CD1c-positive myeloid dendritic cell (primary cell): Measurements from ENCODE around the gene EMX2.

Experiments used
- DNase-seq: peaks from one replicate; pipeline ENCODE4 v3.0.0-alpha.2; 2016; ENCODE audit errors: extremely low spot score

The EMX2 gene

DNA sequence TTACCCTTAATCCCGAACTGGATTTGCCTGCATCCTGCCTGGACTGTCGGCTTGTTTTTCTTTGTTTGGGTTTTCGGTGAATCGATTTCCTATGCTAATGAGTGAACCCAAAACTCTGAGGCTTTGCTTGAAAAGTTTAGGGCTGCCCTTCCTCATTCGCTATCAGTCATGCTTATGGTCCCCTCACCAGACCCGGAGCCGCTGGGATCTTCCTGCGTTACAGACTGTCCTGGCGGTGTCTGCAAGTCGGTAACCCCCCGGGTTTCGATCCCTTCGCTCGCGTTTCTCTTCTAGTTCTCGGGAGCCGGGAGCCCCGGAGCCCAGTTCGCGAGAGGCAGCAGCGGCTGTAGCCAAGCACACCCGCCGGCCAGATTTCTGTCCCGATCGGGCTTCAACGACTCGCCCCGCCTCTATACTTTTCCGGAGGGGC lies 2.2 kb downstream of the EMX2 start:
- DNase-seq: no peak

DNA sequence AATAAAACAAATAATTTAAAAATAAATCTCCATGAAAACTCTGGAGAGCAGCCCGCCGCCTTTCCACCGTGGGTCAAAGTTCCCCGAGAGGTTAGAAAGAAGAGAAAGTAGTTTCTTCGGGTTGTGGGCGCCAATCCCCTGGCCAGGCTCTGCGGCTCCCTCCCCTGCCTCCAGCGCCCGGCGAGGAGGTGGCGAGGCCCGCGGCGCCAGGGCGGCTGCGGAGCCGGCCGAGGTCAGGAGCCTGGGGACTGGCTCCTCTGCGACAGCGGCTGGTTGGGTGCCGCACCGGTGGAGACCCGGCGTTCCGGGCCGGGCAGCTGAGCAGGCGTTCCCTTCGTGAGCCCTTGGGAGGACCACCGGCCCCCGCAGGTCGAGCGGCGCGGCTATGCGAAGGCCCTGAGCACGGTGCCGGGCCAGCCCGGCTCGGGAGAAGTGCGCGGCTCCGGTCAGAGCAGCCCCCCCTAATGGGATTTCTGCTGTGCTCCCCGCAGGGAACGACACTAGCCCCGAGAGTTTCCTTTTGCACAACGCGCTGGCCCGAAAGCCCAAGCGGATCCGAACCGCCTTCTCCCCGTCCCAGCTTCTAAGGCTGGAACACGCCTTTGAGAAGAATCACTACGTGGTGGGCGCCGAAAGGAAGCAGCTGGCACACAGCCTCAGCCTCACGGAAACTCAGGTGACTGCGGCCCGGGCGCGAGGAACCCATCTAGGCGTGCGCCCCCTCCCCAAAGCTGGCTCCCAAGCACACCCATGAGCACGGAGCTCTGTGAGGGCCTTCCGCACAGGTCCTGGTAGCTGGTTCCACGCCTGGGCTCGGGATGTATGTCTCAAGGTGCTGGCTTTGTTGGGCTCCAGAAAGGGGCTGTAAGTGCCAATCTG lies 2.8 kb downstream of the EMX2 start:
- DNase-seq: no peak

DNA sequence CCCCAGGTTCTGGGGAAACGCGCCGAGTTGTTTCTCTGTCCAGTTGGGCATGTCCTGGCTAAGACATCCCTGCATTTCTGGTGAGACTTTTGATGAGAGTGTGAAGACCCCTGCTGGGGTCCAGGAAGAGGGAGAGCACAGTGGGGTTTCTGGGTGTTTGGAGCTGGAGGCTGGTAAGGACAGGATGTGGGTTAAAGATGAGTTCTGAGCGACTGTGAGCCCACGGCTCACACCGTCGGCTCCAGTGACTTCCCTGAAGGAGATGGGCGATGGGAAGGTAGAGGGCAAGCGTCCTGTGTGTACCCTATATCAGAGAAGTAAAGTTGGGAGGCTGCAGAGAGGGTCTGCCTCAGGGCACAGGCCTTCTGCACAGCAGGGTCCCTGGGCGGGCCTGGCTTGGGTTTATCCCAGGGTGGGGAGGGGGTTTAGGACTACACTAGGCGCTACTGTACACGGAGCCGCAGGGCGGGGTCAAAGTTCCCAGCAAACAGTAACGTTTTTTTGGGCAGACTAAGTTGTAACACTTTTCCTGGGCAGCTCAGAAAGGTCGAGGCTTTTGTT lies 3.6 kb downstream of the EMX2 start:
- no peak for DNase-seq

DNA sequence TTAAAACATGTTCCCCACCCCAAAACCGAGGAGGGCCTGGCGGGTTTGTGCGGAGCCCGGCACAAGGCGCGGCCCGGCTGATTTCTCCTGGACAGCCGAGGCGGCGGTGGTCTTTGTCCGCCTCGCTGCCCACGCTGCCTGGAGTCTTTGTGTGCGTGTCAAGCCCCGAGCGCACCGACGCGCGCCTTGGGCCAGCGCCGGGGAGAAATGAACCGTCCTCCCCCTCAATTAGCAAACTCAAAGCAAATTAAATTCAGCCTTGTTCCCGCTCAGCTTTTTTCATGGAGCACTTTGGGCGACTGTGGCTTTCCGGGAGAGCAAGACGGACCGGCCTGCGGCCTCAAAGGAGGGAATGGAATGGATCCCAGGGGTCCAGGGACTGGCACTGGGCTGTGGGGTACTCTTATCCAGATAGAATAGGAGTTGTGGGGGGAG lies 4.1 kb downstream of the EMX2 start:
- DNase-seq: no peak

DNA sequence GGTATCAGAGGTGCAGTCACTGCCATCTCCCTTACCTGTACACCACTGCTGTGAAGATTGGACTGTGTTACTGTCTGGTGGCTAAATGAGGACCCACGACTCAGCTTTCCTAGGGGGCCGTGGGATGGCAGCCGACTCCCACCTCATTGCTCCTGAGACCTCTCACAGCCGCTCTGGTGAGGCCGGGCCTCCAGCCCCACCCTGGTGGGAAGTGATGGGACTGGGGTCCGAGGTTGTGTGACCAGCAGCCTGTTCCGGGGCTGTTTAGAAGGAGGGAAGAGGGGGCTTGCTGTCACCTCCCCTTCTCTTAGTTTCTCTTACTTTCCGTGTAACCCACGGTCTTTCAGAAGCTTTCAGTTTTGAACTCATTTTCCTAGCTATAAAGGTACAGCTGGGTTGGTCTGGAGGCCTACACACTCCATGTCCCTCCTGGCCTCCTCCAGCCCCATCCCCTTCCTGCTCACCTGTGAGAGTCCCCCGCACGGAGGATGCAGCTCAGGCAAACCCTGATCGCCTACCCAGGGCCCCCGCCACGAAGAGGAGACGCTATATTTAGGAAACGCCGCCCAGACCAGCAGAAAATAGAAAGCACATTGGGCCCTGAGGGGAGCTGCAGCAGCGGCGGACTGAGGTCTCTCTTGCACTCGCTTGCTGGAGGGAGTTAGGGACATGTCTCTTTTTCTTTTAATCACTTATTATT lies 4.6 kb downstream of the EMX2 start:
- no peak for DNase-seq

DNA sequence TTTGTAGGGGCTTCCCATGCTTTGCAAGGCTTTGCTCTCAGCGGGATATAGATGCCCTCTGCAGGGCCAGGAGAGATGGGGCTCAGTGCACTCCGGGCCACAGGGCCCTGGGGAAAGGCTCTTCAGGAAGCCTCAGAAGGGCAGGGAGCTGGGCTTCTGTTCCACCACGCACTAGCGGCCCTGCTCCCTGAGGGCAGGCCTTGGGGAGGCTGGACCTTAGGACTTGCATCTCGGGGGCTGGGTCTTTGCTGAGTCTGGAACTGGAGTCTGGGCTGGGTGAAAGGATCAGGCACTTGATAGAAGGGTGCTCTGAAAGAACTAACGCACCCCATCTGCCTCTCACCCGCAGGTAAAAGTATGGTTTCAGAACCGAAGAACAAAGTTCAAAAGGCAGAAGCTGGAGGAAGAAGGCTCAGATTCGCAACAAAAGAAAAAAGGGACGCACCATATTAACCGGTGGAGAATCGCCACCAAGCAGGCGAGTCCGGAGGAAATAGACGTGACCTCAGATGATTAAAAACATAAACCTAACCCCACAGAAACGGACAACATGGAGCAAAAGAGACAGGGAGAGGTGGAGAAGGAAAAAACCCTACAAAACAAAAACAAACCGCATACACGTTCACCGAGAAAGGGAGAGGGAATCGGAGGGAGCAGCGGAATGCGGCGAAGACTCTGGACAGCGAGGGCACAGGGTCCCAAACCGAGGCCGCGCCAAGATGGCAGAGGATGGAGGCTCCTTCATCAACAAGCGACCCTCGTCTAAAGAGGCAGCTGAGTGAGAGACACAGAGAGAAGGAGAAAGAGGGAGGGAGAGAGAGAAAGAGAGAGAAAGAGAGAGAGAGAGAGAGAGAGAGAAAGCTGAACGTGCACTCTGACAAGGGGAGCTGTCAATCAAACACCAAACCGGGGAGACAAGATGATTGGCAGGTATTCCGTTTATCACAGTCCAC lies 5.4 kb downstream of the EMX2 start:
- no peak for DNase-seq

DNA sequence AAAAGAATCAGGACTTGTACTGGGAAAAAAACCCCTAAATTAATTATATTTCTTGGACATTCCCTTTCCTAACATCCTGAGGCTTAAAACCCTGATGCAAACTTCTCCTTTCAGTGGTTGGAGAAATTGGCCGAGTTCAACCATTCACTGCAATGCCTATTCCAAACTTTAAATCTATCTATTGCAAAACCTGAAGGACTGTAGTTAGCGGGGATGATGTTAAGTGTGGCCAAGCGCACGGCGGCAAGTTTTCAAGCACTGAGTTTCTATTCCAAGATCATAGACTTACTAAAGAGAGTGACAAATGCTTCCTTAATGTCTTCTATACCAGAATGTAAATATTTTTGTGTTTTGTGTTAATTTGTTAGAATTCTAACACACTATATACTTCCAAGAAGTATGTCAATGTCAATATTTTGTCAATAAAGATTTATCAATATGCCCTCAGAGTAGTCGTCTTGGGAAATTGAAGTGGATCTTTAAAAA lies 6.6 kb downstream of the EMX2 start:
- no peak for DNase-seq

DNA sequence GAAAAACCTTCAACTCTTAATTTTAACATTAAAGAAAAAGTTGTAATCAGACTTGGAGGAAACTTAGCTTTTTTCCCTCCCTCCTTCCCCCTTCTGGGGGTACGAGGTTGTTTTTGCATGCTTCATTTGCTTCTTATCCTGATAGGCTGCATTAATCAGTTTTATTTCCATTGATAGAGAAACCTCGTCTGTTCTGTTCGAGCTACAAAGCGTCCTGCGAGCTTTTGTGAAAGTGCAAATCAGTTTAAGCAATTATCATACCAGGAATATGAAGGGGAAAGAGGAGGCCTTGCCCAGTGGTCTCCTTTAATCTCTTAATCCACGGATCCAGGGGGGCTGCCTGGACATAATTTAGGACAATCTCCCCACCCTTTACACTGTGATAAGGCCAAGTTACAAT lies 7.5 kb downstream of the EMX2 start:
- DNase-seq: no peak

DNA sequence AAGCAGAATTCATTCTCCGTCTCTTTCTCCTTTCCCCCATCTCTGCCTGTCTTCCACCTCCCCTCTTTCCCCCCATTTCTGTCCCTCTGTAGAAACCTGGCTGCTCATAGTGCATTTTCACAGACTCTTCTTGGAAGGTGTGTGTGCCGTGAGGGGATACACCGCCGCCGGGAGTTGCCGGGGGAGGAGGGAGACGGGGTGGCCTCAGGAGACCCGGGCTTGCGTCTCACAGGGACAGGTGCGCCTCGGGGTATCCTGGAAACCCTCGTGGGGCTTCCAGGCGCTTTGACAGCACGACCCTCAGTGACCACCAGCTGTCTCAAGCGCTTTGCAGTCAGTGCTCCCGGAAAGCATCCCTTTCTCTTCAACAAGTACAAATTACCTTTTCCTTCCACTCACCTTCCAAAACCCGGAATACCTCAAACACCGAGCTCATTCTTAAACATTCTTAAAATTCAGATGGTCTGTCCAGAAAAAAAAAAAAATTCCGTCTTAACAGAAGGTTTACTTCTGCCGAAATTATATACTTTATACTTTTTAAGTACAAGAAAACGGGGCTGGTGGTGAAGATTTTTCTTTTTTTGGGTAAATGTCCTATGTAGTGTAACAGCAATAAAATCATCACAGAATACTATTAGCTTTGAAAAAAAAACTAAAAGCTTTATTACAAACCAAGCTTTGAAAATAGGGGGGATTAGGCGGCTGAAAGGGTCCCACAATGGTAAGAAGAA lies 8.2 kb downstream of the EMX2 start:
- no peak for DNase-seq

DNA sequence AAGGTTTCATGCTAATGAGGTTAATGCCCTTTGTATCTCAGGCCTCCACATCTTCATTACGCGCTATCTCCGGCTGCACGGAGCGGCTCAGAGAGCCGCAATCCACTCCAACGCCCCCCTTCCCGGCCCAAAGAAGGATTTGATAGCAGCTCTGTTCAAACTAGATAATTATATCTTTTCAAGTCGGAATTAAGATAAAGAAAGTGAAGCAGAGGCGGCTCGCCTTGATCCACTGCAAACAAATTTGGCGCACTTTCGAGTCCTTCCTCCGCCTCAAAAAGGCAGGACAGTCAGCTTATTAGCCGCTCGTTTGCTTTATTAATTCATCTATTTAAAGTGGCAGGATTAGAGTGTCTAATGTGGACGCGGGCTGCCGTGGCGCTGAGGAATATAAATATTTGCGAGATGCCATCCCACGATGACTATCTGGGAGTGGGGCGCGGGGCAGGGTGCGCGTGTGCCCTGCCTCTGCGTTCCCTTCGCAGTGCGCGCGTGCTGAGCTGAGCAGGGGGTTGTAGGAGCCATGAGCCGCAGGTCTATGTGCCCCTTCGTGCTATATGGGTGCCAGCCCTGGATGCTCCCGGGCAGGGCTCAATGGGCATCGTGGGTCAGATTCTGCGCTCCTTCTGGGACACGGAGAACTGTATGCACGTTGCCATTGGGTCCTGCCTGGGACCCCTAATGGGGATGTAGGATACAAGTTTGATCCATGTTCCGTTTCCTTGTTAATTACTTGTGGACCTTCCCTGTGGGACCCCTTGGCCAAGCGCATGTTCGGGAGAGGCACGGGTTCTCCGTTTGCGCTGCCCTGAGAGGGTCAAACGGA lies 9.0 kb downstream of the EMX2 start:
- DNase-seq: no peak

DNA sequence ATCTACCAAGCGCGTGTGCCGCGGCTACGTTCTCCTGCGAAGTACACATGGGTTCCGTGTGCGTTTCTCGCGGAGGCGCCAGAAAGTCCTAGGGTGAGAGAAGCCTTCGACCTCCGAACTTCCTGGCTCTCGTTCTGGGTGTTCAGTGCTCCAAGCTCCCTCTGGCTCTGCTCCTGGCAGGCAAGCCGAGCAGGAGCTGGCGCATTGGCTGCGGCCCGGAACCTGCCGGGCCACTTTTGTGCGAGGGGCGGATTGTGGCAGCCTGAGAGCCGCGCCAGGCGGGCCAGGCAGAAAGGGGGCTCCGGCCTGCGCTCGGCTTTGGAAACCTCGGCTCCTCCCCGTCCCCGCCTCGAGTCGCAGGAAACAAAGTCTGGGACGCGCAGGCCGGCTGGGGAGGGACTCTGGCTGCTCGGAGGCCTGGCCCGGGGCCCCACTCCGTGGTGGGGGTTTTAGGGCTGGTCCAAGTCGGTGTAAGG lies 9.6 kb downstream of the EMX2 start:
- no peak for DNase-seq

DNA sequence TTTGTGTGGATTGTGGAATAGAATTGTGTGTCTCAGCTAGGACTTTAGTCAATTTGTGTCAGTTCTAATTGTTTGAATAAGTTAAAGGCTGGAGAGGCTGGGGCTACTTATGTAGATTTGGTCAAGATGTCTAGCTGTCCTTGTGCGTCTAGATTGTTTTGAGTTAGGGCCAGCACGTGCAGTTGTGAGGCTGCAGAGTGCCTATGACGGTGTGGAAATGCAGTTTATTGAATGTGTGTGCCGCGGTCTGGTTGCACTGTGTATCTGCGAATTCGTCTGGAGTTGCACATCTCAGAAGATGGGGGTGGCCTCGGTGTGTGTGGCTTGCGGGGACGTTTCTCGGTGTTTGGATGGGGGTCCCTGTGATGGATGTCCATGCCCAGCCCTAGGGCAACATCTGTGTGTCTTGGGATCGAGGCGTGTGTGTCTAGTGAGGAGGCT lies 10.2 kb downstream of the EMX2 start:
- DNase-seq: no peak

DNA sequence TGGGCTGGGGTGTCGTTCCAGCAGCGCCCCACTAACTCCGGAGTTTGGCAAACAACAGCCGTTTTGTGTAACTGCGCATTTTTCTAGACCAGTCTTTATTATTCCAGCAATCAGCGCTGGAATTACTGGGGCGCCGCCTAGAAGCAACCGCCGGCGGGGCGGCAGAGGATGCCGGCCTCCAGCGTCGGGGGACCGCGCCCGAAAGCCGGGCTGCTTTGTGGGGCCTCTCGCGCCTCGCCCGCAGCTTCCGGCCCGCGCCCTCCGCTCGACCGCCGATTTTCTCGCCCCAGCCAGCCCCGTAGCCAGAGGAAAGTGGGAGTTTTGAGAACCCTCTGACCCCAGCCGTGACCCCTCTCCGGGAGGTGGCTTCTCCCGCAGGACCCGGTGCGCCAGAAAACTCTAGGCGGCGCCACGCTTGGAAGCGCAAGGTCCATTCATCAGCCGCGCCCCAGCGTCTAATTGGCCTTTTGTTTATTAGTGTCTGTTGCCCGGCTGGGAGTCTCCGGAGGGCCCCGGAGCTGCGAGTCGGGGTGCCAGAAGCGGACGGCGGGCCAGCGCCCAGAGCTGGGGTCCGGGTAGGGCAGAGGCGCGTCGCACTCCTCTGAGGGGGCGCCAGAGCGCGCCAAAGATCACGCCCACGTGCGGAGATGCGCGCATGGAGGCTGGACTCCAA lies 10.7 kb downstream of the EMX2 start:
- no peak for DNase-seq

DNA sequence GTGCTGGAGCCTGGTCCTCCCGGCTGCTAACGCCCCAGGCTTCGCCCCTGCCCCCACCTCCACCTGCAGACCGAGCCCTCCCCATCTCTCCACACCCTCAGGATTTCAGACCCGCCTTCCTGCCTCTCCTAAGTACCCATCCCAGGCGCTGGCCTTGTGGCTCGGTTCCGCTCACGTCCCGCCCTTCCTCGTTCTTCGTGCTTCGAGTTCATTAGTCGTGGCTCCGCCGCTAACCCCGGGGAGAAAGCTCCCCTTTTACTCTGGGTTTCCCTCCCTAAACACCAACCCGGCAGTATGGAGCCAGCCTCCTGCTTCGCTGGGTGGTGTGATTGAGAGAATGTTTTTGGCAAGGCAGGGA lies 11.2 kb downstream of the EMX2 start:
- no peak for DNase-seq

DNA sequence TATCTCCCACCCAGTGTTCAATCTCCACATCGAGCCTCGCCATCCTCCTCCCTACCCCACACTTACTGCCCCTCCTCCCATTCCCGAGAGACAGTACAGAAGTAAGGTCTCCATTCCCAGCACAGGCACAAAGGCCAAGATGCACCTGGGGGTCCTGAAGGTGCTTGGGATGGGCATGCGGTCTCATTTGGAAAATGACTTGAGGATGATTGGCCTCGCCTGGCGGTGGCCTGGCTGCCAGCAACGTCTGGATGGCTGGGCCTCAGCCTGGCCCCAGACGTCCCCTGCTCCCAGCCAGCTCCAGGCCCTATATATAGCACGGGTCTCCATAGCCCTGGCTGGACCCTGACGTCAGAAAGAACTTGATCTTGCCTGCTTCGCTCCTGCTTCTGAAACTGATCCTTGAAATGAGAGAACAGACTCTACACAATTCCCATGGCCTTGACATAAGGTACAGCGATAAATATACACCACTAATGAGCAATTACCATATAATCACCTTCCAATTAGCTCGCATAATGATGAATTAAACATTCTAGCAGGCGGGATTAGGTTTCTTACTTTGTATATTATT lies 11.8 kb downstream of the EMX2 start:
- no peak for DNase-seq

DNA sequence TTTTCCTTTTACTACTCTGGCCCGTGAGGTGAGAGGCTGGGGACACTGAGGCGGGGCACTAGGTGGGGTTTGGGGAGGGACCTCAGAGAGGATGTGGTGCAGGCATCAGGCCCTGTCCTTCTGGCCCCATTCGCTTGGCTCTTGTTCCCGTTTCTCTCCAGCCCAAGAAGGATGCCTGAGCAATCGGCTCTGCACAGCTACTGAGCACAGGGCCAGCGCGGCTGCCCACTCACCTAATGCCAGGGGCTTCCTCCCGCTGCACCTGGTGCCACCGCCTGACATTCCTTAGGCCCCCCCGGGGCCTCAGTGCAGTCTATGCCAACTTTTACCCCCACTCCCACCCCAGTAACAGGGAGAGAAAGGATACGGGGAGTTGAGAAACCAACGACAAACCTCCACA lies 12.5 kb downstream of the EMX2 start:
- DNase-seq: no peak

DNA sequence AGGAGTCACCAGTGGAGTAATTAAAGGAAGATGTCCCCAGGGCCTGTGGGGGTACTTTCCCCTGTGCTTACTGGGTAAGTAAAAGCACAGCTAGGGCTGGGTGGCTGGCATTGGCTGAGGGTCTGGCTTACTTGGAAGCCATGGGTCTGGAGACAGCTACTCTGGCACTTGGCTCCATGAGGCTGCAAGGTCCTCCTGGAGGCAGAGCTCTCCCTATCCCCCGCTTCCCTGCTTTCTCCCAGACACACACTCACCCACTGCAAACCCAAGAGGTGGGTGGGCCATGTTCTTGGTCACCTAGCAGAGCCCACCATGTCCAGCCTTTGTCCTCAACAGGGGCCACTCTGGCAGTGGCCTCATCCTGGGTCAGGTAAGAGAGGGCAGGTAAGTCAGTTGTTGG lies 13.3 kb downstream of the EMX2 start:
- no peak for DNase-seq

DNA sequence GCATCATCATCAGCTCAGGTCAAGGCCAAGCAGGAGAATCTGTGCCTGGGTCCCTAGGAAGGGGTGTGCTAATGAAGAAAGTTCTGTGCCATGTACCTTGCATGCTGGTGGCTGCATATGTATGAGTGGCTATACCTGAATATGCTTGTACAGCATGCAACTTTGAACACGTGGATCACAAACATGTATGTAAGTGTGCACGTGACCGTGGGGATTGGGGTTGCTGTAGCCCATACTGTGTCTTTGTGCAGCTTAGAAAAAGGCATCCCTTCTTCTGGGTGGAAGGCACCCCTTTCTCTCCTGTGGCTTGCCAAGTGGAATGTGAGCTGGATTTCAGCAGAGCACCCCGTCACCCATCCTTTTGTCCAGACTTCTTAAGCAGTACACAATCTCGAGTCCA lies 13.8 kb downstream of the EMX2 start:
- DNase-seq: no peak

DNA sequence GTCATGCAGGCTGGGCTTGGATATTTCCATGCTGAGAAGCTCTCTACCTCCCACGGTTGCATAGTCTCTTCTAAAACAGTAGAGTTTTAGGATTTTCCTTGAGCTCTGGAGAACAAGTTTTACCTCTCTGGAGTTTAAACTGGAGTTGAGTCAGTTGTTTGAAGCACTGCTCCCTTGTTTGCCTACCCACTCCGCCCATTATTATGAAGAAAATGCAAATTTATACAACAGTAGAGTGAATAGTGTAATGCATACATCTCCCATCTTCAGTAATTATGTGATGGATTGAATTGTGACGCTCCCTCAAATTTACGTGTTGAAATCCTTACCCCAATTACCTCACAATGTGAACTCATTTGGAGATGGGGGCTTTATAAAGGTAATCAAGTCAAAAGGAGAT lies 17.2 kb downstream of the EMX2 start:
- DNase-seq: no peak
